ENCODE data around the gene RNF112.

Gene RNF112

DNA sequence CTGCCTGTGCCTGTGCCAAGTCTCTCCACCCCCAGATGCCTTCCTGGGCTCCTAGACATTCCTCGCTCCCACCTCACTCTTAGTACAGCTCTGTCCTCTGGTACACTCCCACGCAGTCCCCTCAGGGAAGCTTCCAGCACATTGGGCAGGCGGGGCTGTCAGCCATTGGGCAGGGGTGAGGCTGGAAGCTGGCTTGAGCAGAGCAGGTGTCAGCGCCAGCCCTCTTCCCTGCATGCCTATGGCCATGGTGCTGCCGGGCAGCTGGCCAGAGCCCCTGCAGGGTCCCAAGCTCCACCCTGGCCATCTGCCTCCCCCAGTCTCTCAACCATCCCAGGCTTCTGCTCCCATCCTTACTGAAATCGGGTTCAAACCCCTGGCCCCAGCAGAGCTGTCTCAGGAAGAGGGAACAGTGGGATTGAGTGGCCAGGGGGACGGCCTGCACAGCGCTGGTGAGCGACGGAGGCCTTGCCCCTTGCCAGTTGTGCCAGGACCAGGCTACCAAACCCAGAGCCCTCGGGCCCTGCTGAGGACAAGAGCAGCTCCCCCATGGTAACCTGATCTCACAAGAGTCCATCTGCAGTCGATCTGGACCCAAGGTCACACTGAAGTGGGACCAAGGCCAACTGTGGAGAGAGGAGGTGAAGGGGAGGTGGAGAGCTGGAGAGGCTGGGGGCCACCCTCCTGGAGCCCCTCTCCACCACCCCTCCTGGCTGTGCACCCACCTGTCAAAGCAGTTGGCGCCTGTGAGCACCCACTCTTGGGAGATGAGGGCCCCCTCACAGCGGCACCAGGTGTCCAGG is 46.1 kb upstream of the RNF112 start:
- CTCF ChIA-PET = interaction anchor here (0.7 to 7.4 kb wide), 10 partner anchors 11 to 399 kb away, joined by 3 to 121 read pairs (median 14); partner anchors contain the start of gene MAPK7
- POLR2A ChIA-PET = interaction anchor here (1.4 kb wide), 1 partner anchor 13 kb away, joined by 7 read pairs; the partner anchor contains the start of gene MAPK7
- DNase-seq (ENCODE audit: extremely low spot score) = no peak
- TF ChIP-seq, protein P1, sequence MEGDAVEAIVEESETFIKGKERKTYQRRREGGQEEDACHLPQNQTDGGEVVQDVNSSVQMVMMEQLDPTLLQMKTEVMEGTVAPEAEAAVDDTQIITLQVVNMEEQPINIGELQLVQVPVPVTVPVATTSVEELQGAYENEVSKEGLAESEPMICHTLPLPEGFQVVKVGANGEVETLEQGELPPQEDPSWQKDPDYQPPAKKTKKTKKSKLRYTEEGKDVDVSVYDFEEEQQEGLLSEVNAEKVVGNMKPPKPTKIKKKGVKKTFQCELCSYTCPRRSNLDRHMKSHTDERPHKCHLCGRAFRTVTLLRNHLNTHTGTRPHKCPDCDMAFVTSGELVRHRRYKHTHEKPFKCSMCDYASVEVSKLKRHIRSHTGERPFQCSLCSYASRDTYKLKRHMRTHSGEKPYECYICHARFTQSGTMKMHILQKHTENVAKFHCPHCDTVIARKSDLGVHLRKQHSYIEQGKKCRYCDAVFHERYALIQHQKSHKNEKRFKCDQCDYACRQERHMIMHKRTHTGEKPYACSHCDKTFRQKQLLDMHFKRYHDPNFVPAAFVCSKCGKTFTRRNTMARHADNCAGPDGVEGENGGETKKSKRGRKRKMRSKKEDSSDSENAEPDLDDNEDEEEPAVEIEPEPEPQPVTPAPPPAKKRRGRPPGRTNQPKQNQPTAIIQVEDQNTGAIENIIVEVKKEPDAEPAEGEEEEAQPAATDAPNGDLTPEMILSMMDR (IDR thresholded peaks at IDR 0.05; ENCODE audit: control extremely low read depth, extremely low read depth, low read depth, missing control alignments) = no peak

DNA sequence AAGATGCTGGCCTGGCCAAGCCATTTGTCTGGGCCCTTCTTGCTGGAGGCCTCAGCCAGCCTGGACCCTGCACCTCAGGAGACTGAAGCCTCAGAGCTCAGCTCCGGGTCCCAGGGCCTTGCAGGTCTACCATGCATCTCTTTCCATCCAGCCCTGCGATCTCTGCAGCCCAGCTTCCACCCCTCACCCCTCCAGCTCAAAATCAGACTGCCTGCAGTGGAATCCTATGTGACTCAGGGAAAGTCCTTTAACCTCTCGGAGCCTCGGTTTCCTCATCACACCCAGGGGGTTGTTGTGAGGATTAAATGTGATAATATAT is 45.6 kb upstream of the RNF112 start:
- ChIA-PET POLR2A (interaction anchor here (1.4 kb wide), 1 partner anchor 12 kb away, joined by 7 read pairs; the partner anchor contains the start of gene MAPK7), CTCF (interaction anchor here (0.7 to 7.4 kb wide), 8 partner anchors 11 to 399 kb away, joined by 3 to 121 read pairs (median 4); partner anchors contain the start of gene MAPK7)
- TF ChIP-seq, protein P1 (IDR thresholded peaks at IDR 0.05; ENCODE audit: control extremely low read depth, extremely low read depth, low read depth, missing control alignments) = no peak
- no peak for DNase-seq (ENCODE audit: extremely low spot score)

DNA sequence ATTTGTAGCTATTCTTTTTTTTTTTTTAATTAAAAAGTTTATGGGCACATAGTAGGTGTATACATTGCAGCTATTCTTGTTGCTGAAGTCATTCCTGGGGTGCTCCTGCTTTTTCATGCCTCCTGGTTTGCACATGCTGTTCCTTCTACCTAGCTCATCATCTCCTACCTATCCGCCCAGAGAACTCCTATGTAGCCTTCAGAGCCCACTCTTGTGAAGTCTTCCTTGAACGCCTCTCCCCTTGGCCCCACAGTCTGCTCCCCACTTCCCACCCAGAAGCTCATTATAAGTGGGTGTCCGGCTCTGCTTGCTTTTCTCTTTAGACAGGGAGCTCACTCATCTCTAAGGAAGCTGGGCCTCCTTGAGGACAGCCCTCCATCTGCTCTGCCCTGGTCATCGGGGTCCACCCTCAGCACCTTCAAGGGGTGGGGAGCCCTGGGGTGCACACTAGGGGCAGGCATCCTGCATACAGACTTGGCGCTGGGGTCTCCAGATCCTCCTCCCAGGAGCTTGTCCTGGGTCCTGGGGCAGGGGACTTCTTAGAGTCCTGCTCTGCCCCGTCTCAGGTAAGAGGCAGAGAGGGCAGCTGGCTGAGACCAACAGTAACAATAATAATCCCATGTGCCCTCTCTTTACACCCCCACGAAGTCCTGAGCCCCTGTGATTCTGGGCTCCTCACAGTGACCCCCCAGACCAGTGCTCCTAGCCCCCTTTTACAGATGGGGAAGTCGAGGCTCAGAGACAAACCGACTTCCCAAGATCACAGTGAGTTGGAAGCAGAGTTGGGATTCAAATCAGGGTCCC is 45.0 kb upstream of the RNF112 start:
- POLR2A ChIA-PET = interaction anchor here (0.8 to 1.4 kb wide), 2 partner anchors 10 to 12 kb away, joined by 3 to 7 read pairs; partner anchors contain the start of gene MAPK7

DNA sequence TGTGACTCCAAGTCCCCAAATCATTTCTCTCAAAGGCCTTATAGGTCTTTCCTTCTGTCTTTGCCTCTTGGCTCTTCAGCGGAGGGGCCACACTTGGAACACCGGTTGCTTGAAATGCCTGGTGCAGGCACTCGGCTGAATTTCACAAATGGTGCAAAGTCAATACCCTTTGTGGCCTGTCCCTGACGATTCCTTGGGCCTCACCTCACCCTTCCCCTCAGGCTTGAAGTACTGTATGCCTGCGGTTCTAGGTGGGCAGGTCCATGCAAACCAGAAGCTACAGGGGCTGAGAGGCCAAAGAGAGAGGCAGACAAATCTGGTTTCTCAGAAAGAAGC is 44.4 kb upstream of the RNF112 start:
- ChIA-PET POLR2A (interaction anchor here (0.8 kb wide), 1 partner anchor 10 kb away, joined by 3 read pairs; no protein-coding TSS in a partner anchor), CTCF (interaction anchor here (1.2 to 7.4 kb wide), 5 partner anchors 11 to 397 kb away, joined by 3 to 121 read pairs (median 69); partner anchors contain the start of gene MAPK7)
- TF ChIP-seq, protein P1 (IDR thresholded peaks at IDR 0.05; ENCODE audit: control extremely low read depth, extremely low read depth, low read depth, missing control alignments) = no peak
- no peak for DNase-seq (ENCODE audit: extremely low spot score)

More for the DNA sequence above, 45.0 kb upstream of the RNF112 start:
- CTCF ChIA-PET = interaction anchor here (0.8 to 7.4 kb wide), 7 partner anchors 11 to 398 kb away, joined by 3 to 121 read pairs (median 4); partner anchors contain the start of gene MAPK7
- DNase-seq (ENCODE audit: extremely low spot score) = no peak
- TF ChIP-seq, protein P1 (IDR thresholded peaks at IDR 0.05; ENCODE audit: control extremely low read depth, extremely low read depth, low read depth, missing control alignments) = no peak

DNA sequence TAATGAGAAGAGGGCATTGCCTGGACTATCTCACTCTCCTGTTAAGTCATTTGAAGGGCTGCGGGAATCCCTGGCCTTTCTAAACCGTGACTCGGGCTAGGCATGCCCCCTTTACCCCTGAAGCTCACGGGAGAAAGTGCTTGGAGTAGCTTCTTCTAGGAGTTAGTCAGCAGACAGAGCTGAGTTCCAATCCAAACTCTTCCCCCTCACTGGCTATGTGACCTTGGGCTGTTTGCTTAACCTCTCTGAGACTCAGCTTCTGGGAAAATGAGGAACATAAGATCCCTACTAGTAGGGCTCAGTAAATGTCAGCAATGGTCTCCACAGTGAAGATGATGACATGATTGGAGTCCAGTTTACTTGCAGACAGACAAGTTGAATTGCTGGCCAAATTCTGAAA is 42.8 kb upstream of the RNF112 start:
- POLR2A ChIA-PET = no interaction called here
- no peak for DNase-seq (ENCODE audit: extremely low spot score)
- TF ChIP-seq, protein P1 (IDR thresholded peaks at IDR 0.05; ENCODE audit: control extremely low read depth, extremely low read depth, low read depth, missing control alignments) = no peak
- CTCF ChIA-PET = interaction anchor here (1.1 to 1.7 kb wide), 3 partner anchors 10 to 79 kb away, joined by 4 to 5 read pairs (median 5); partner anchors contain the start of gene MAPK7
